ENCODE results near the gene SLC25A45. TPM values are rescaled to one million over a fixed set of nuclear protein-coding genes. Genes with fewer than 3 reads are reported as not detected.

The SLC25A45 gene
- total RNA-seq, 2 donors from 2014 or later: 6.1 to 9.6 TPM

- DNase-seq (ENCODE audit: low spot score): no peak
- intact Hi-C loops (cut with DNase I): no loop called here
Observed at GRCh38 chr11:65393513-65394079, 11.2 kb upstream of the SLC25A45 start.

GRCh38 chr11:65392899-65393298, 10.5 kb upstream of the SLC25A45 start:
- no peak for DNase-seq (ENCODE audit: low spot score)
- intact Hi-C loops (cut with DNase I): no loop called here

GRCh38 chr11:65392186-65392829, 9.9 kb upstream of the SLC25A45 start:
- no peak for DNase-seq (ENCODE audit: low spot score)

GRCh38 chr11:65390996-65391395, 8.6 kb upstream of the SLC25A45 start:
- intact Hi-C loops (cut with DNase I): no loop called here
- no peak for DNase-seq (ENCODE audit: low spot score)

More at GRCh38 chr11:65392186-65392829, 9.9 kb upstream of the SLC25A45 start:
- intact Hi-C loops (cut with DNase I): no loop called here

- DNase-seq (ENCODE audit: low spot score): no peak
- intact Hi-C loops (cut with DNase I): no loop called here
Observed at GRCh38 chr11:65390099-65390941, 7.9 kb upstream of the SLC25A45 start.

GRCh38 chr11:65389294-65389980, 7.0 kb upstream of the SLC25A45 start:
- intact Hi-C loops (cut with DNase I): no loop called here
- DNase-seq (ENCODE audit: low spot score): no peak

GRCh38 chr11:65388731-65389130, 6.3 kb upstream of the SLC25A45 start:
- intact Hi-C loops (cut with DNase I): no loop called here
- DNase-seq (ENCODE audit: low spot score): no peak

GRCh38 chr11:65386307-65387140, 4.1 kb upstream of the SLC25A45 start, which contains the start of gene FRMD8:
FRMD8 (plus strand) TSS chr11:65386637; CDS start chr11:65387037, 400 bp downstream.
- intact Hi-C loops (cut with DNase I): no loop called here
- DNase-seq (ENCODE audit: low spot score): peak; percentile 98

GRCh38 chr11:65384301-65384889, 1.9 kb upstream of the SLC25A45 start:
- DNase-seq (ENCODE audit: low spot score): no peak
- intact Hi-C loops (cut with DNase I): no loop called here

- intact Hi-C loops (cut with DNase I): no loop called here
- DNase-seq (ENCODE audit: low spot score): no peak
Observed at GRCh38 chr11:65383778-65384177, 1.3 kb upstream of the SLC25A45 start.

GRCh38 chr11:65382804-65383368, 440 bp upstream of the SLC25A45 start:
- no peak for DNase-seq (ENCODE audit: low spot score)
- intact Hi-C loops (cut with DNase I): no loop called here

GRCh38 chr11:65381716-65382032, 772 bp downstream of the SLC25A45 start:
- intact Hi-C loops (cut with DNase I): no loop called here
- no peak for DNase-seq (ENCODE audit: low spot score)

GRCh38 chr11:65380460-65381119, 1.9 kb downstream of the SLC25A45 start:
- no peak for DNase-seq (ENCODE audit: low spot score)
- intact Hi-C loops (cut with DNase I): no loop called here

GRCh38 chr11:65379698-65380459, 2.6 kb downstream of the SLC25A45 start:
- intact Hi-C loops (cut with DNase I): no loop called here
- no peak for DNase-seq (ENCODE audit: low spot score)

- no peak for DNase-seq (ENCODE audit: low spot score)
- intact Hi-C loops (cut with DNase I): no loop called here
Observed at GRCh38 chr11:65378928-65379638, 3.4 kb downstream of the SLC25A45 start.

- DNase-seq (ENCODE audit: low spot score): no peak
- intact Hi-C loops (cut with DNase I): no loop called here
Observed at GRCh38 chr11:65378208-65378927, 4.1 kb downstream of the SLC25A45 start.

Measured in posterior vena cava (tissue), 2 donors.